Memory B cell (primary cell): Measurements from ENCODE around the gene CCNH.
A peak's percentile ranks its signal among the peaks of the same experiment; 100 is the strongest.

ENCODE experiments used
- ATAC-seq: fragments of 150-1000 bp; cut with Tn5 transposase; 2 replicates; pipeline ENCODE4 v1.10.0; 2021; ENCODE audit warnings: low read depth, mild to moderate bottlenecking, moderate library complexity
- DNase-seq, 2 donors: peaks; one replicate each; pipeline ENCODE4 v3.0.0; 2022; ENCODE audit warnings: low spot score in 2 of 2
- H3K27ac Mint-ChIP-seq: one replicate; pipeline ENCODE4 v1.8.0; 2022; ENCODE audit warnings: mild to moderate bottlenecking, moderate library complexity, mixed read lengths
- H3K27me3 Mint-ChIP-seq: one replicate; pipeline ENCODE4 v1.8.0; 2022; ENCODE audit warnings: mixed read lengths
- H3K36me3 Mint-ChIP-seq: one replicate; pipeline ENCODE4 v1.8.0; 2022; ENCODE audit warnings: mild to moderate bottlenecking, mixed read lengths
- H3K4me1 Mint-ChIP-seq: one replicate; pipeline ENCODE4 v1.8.0; 2022; ENCODE audit warnings: mixed read lengths
- H3K4me3 Mint-ChIP-seq: one replicate; pipeline ENCODE4 v1.8.0; 2022; ENCODE audit warnings: mild to moderate bottlenecking, moderate library complexity, mixed read lengths
- H3K9me3 Mint-ChIP-seq: one replicate; pipeline ENCODE4 v1.8.0; 2022; ENCODE audit warnings: mixed read lengths

The CCNH gene

DNA sequence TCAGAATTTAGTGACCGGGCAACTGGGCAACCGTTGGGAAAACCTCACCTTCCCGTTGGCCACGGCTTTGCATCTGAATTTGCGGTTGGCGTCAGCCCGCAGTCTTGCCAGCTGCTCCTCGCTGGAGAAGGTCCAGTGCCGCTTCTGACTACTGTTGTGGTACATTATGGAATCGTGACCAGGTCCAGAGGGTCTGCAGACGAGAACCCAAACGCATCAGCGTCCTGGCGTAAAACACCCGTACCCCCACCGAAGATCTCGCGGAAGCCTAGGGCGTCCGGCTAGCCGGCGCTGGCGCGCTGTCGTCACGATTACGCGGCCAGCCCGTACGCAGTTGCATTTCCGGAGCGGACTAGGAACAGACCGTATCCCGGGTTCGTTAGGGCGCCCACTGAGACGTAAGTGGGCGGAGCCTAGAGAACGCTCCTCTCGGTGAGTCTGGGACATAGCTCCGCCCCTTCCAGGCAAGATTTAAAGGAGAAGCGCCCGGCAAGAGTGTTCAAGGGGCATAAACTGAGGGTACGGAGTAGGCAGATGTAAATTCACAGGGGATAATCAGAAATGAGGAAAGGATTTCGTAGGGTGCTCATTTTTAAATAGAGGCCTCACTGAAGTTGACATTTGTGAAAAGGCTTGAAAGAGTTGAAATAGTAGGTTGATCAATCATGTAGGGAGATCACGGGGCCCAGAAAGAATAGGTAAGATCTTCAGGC lies at the start of gene CCNH:
CCNH (minus strand) TSS at position 301 of the 713 bp plus-strand sequence; CDS start at position 165, 136 bp downstream.
- H3K9me3 Mint-ChIP-seq = no peaks in the 10 kb centered on the region
- peak within 1 kb of the TSS; percentile 93 for H3K4me3 Mint-ChIP-seq
- H3K4me1 Mint-ChIP-seq = peaks cover 24% of the 10 kb centered on the region
- DNase-seq (peak; percentile 86 to 94), ATAC-seq (peak; percentile 94)
- H3K27ac Mint-ChIP-seq = peak within 1 kb of the TSS; percentile 94
- H3K27me3 Mint-ChIP-seq = no peaks in the 10 kb centered on the region
- peaks cover 13% of the 10 kb centered on the region for H3K36me3 Mint-ChIP-seq

DNA sequence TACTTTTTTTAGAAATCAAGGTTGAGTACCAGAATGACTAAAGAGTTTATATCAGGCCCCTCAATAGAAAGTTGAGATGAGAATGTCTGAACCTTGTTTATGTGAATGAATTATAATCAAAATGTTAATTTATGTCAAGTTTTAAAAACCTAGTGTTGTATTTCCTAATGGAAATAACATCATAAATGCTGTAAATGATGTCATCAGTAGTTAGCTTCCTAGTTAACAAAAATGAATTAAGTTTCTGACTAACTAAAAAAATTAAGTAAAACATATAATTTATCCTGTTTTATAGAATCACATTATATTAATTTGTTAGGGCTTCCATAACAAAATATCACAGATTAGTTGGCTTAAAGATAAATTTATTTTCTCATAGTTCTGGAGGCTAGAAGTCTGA lies 45.0 kb upstream of the CCNH start:
- Mint-ChIP-seq H3K4me1 (no peaks in the 10 kb centered on the region), H3K27me3 (peaks cover 5% of the 10 kb centered on the region), H3K36me3 (no peaks in the 10 kb centered on the region), H3K4me3 (no peak overlapping the region), H3K9me3 (peaks cover 9% of the 10 kb centered on the region), H3K27ac (no peak overlapping the region)
- ATAC-seq = no peak
- DNase-seq = no peak

DNA sequence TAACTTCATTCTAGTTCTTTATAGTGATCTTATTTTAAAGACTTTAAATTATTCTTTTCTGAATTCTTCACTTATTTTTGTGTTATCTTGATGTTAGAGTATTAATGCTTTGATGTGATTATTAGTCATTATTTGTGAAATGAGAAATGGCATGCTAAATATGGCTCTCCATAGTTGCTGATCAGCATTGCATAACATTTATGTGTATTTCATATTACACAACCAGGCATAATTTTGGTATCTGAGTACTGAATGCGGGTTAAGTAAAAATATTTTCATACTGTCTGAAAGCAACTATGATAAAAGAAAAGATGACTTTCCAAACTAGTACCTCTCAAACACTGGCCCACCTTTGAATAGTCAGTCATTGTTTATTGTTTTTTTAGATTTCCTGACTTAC lies 41.1 kb upstream of the CCNH start:
- peaks cover 2% of the 10 kb centered on the region for H3K27me3 Mint-ChIP-seq

DNA sequence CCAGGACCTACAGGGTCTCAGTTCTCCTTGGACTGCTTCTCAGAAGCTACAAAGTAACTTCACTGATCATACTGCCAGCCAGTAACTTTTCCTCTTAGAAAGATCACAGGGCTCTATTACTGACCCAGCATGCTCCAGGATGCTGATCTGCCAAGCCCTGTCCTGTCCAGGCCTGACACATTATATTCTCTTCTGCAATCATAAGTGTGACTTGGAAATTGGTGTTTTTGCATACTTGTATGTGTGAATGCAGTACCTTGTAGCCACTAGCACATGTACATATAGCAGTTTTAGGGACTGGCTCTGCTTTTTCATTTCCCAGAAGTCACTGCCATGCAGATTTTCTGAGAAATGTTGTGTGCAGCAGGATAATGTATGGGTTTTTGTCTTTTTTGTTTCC lies 40.1 kb upstream of the CCNH start:
- Mint-ChIP-seq H3K27ac (no peak overlapping the region), H3K9me3 (no peaks in the 10 kb centered on the region), H3K27me3 (peaks cover 5% of the 10 kb centered on the region), H3K4me3 (no peak overlapping the region), H3K4me1 (no peaks in the 10 kb centered on the region), H3K36me3 (no peaks in the 10 kb centered on the region)
- DNase-seq (no peak), ATAC-seq (no peak)

More for the DNA sequence above, 41.1 kb upstream of the CCNH start:
- Mint-ChIP-seq H3K4me3 (no peak overlapping the region), H3K27ac (no peak overlapping the region), H3K4me1 (no peaks in the 10 kb centered on the region), H3K9me3 (no peaks in the 10 kb centered on the region), H3K36me3 (no peaks in the 10 kb centered on the region)
- ATAC-seq (no peak), DNase-seq (no peak)

DNA sequence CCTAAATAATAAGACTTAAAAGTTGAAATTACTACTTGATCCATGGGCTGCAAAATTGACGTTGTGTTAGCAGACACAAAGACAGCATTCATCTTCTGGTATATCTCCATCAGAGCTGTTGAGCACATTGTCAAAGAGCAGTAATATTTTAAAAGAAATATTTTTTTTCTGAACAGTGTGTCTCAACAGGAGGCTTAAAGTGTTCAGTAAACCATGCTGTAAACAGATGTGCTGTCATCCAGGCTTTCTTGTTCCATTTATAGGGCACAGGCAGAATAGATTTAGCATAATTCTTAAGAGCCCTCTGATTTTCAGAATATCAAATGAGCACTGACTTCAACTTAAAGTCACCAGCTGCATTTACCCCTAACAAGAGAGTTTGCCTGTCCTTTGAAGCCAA lies 29.7 kb upstream of the CCNH start:
- Mint-ChIP-seq H3K36me3 (no peaks in the 10 kb centered on the region), H3K4me1 (no peaks in the 10 kb centered on the region), H3K9me3 (no peaks in the 10 kb centered on the region), H3K27me3 (peaks cover 4% of the 10 kb centered on the region), H3K4me3 (no peak overlapping the region), H3K27ac (no peak overlapping the region)
- ATAC-seq (no peak), DNase-seq (no peak)

DNA sequence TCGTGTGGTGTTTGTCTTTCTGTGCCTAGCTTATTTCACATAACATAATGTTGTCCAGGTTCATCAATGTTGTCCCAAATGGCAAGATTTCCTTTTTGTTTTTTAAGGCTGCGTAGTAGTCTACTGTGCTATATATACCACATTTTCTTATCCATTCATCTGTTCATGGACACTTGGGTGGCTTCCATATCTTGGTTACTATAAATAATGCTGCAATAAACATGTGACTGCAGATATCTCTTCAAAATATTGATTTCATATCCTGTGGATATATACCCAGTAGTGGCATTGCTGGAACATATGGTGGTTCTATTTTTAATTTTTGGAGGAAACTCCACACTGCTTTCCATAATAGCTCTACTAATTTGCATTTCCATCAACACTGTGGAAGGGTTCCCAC lies 25.5 kb upstream of the CCNH start:
- ATAC-seq (no peak), DNase-seq (no peak)
- H3K27ac Mint-ChIP-seq = no peak overlapping the region
- peaks cover 3% of the 10 kb centered on the region for H3K27me3 Mint-ChIP-seq
- no peaks in the 10 kb centered on the region for H3K9me3 Mint-ChIP-seq
- no peak overlapping the region for H3K4me3 Mint-ChIP-seq
- no peaks in the 10 kb centered on the region for H3K4me1 Mint-ChIP-seq
- H3K36me3 Mint-ChIP-seq = no peaks in the 10 kb centered on the region

DNA sequence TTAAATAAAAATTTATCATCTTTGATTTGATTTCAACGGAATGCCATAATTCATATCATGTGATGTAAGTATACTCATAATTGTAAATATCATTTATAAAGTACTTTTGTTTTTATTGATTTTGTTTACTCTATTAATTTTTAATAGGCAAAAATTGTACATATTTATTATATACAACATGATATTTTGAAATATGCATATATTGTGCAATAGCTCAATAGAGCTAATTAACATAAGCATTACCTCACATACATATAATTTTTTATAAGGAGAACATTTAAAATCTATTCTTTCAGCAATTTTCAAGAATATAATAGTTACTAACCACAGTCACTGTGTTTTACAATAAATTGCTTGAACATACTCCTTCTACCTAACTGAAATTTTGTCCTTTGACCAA lies 25.0 kb upstream of the CCNH start:
- no peak overlapping the region for H3K4me3 Mint-ChIP-seq
- ATAC-seq (no peak), DNase-seq (no peak)
- H3K4me1 Mint-ChIP-seq = no peaks in the 10 kb centered on the region
- no peaks in the 10 kb centered on the region for H3K9me3 Mint-ChIP-seq
- no peaks in the 10 kb centered on the region for H3K36me3 Mint-ChIP-seq
- peaks cover 2% of the 10 kb centered on the region for H3K27me3 Mint-ChIP-seq
- H3K27ac Mint-ChIP-seq = no peak overlapping the region

DNA sequence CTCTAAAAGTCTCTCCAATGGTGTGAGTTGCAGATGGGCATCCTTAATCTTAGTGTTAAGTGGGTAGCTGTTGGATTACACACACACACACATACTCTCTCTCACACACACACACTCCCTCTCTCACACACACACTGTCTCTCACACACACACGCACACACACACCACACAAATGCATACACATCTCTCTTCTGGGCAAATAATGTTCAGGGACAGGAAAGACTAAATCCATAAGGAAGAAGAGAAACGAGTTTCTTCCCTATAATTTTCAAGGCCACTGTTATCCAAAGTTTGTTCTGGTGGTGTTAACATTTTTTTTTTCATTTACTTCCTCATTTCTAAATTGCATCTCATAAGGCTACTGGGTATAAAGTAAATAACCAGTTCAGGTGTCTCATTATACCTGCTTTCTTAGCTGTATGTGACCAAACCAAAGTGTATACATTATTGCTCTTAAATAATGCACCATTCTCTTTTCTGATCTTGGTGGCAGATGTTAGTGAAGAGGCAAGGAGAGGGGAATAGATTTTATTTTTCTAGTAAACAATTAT lies 22.5 kb upstream of the CCNH start:
- Mint-ChIP-seq H3K27ac (no peak overlapping the region), H3K36me3 (no peaks in the 10 kb centered on the region), H3K4me1 (no peaks in the 10 kb centered on the region), H3K4me3 (no peak overlapping the region), H3K9me3 (no peaks in the 10 kb centered on the region), H3K27me3 (peaks cover 8% of the 10 kb centered on the region)
- DNase-seq (no peak), ATAC-seq (no peak)

DNA sequence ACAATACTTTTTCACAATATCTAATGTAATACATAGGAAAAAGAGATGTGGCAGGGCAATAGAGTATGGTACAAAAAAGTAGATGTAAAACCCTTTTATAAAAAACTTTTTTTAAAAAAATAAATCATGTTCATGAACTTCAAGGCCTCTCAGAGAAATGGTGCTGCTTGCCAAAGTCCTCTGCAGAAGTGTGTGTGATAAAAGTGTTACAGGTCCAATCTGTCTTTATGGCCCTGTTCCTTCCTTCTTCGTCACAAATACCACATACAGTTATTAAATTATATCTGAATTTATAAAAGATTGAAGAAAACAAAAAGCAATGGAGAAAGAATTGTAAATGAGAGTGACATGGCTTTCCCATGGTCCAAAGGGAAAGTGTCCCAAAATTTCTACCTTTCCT lies 21.7 kb upstream of the CCNH start:
- Mint-ChIP-seq H3K27ac (no peak overlapping the region), H3K9me3 (no peaks in the 10 kb centered on the region), H3K4me1 (no peaks in the 10 kb centered on the region), H3K27me3 (peaks cover 8% of the 10 kb centered on the region), H3K4me3 (no peak overlapping the region), H3K36me3 (no peaks in the 10 kb centered on the region)
- DNase-seq (no peak), ATAC-seq (no peak)

DNA sequence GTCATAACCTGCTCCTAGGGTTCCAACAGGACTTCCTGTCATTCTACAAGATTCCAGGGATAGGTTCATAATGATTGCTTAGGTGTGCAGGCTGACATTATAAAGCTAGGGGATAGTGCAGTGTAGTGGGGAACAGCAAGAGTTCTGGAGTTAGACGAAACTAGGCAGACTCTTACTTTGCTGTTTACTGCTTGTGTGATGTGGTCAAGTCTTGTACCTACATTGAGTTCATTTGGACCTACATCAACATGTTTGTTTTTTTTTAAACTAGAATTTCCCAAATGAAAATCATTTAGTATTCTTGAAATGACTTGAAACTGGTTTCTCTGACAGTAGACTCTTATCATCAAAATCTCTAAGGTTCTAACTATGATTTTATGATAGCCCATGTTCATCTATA lies 21.2 kb upstream of the CCNH start:
- Mint-ChIP-seq H3K4me3 (no peak overlapping the region), H3K4me1 (no peaks in the 10 kb centered on the region), H3K27me3 (peaks cover 10% of the 10 kb centered on the region), H3K9me3 (no peaks in the 10 kb centered on the region), H3K36me3 (no peaks in the 10 kb centered on the region), H3K27ac (no peak overlapping the region)
- ATAC-seq (no peak), DNase-seq (no peak)

DNA sequence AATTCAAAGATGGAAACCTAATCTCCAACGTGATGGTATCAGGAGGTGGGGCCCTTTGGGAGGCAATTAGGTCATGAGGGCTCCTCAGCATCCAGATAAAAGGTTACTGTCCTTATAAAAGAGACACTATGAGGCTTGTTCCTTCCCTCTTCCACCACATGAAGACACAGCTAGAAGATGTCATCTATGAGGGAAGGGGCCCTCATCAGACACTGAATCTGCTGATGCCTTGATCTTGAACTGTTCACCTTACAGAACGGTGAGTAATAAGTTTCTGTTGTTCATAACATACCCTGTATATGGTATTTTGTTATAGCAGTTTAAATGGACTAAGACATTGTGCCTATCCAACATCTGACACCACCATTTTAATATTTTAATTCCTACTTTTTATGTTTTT lies 19.7 kb upstream of the CCNH start:
- ATAC-seq (no peak), DNase-seq (no peak)
- Mint-ChIP-seq H3K27me3 (peaks cover 10% of the 10 kb centered on the region), H3K36me3 (no peaks in the 10 kb centered on the region), H3K27ac (no peak overlapping the region), H3K9me3 (no peaks in the 10 kb centered on the region), H3K4me3 (no peak overlapping the region), H3K4me1 (no peaks in the 10 kb centered on the region)

DNA sequence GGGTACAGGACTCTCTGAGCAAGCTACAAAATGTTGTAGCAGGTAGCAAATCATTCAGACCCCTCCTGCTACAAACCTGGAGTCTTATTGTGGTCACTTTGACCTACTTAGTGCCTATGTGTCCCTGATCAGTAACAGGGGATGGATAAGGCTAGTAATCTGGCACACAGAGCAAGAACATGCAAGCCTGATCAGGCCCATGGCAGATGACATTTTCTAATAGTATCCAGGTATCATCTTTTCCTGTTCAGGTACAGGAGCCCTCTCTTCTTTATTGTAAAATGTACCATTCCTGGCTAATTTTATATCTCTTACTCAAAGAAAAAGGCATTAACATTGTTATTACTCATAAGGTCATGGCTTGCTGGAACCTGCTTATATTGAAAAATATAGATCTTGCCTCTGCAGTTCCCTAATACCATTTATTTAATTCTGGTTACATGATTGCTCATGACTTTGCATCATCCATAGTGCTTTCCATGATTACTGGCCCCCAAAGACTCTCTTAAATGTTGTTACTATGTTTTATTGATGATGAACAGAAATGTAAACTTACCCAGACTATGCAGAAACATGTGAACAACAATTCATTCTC lies 18.2 kb upstream of the CCNH start:
- no peak for ATAC-seq
- H3K27ac Mint-ChIP-seq = no peak overlapping the region
- no peak for DNase-seq
- no peak overlapping the region for H3K4me3 Mint-ChIP-seq
- peaks cover 12% of the 10 kb centered on the region for H3K27me3 Mint-ChIP-seq
- H3K9me3 Mint-ChIP-seq = no peaks in the 10 kb centered on the region
- H3K36me3 Mint-ChIP-seq = no peaks in the 10 kb centered on the region
- H3K4me1 Mint-ChIP-seq = no peaks in the 10 kb centered on the region

DNA sequence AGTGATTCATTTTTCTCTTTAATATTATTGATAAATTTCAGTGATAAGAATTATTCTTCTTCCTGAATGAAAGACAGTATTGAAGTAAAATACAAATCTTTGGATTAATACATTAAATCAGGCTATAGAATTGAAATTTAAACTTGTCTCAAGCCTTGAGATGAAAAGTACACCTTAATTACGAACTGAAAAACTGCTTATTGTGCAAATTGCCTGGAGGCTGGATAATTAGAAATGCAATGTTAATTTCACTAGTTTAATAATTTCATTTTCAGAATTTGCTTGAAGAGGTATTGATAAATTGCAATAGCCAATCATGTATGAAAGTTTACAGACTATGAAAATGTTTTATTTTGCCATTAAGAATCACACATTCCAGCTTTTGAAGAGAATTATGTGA lies 11.0 kb upstream of the CCNH start:
- H3K4me3 Mint-ChIP-seq = no peak overlapping the region
- ATAC-seq (no peak), DNase-seq (no peak)
- no peaks in the 10 kb centered on the region for H3K9me3 Mint-ChIP-seq
- H3K27ac Mint-ChIP-seq = no peak overlapping the region
- no peaks in the 10 kb centered on the region for H3K36me3 Mint-ChIP-seq
- peaks cover 4% of the 10 kb centered on the region for H3K27me3 Mint-ChIP-seq
- H3K4me1 Mint-ChIP-seq = no peaks in the 10 kb centered on the region

DNA sequence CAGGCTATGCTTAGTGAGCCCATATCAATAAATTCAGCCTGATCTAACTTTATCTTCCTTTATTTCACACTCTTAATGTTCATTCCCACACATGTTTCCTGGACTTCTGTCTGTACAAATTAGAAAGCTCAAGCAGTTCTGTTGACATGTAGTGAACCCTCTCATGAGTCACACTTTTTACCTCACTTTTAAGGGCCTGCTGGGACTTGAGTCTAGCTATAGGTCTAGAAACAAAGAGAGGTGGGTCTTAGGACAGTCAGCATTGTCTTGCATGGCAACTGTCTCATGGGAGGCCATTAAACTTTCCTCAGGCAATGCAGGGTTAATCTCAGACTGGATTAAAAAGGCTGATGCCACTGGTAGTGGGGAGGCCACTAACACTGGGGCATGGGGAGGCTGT lies 8.6 kb upstream of the CCNH start:
- Mint-ChIP-seq H3K27ac (no peak overlapping the region), H3K36me3 (no peaks in the 10 kb centered on the region), H3K4me1 (no peaks in the 10 kb centered on the region), H3K27me3 (peaks cover 2% of the 10 kb centered on the region), H3K9me3 (no peaks in the 10 kb centered on the region), H3K4me3 (no peak overlapping the region)
- DNase-seq (no peak), ATAC-seq (no peak)

DNA sequence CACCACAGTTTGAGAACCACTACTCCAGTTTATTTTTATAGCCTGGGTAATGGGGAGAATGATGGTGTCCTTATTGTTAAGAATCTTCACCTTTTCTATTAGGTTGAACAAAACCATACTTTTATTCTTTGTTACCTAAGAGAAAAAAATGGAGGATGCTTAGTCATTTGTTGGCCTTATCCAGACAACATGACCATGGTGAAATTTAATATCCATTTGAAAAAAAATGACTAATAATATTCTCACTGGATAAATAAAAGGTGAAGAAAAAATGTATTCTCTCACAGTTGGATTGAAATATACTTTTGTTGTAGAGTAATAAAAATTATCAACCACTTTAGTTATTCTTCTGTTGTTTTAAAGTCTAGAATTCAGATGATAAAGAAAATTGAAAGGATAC lies 5.8 kb upstream of the CCNH start:
- Mint-ChIP-seq H3K27ac (no peak overlapping the region), H3K4me3 (no peak overlapping the region), H3K4me1 (peaks cover 3% of the 10 kb centered on the region), H3K36me3 (no peaks in the 10 kb centered on the region), H3K27me3 (peaks cover 2% of the 10 kb centered on the region), H3K9me3 (no peaks in the 10 kb centered on the region)
- ATAC-seq (no peak), DNase-seq (no peak)
